Measurements from ENCODE around the gene SLC15A1.

SLC15A1 gene

GRCh38 chr13:98781905-98782304 is 29.4 kb upstream of the SLC15A1 start:
- H3K4me1 ChIP-seq (ENCODE audit: control insufficient read depth in 1 of 2, insufficient read depth in 1 of 2, low read depth in 1 of 2, low read length in 1 of 2) = no peaks in the 10 kb centered on the region
- no peaks in the 10 kb centered on the region for H3K36me3 ChIP-seq
- H3K27me3 ChIP-seq = peaks cover 11% of the 10 kb centered on the region
- no peak overlapping the region for H3K27ac ChIP-seq
- TF ChIP-seq CTCF (IDR thresholded peaks at IDR 0.05) = no peak
- H3K4me3 ChIP-seq (ENCODE audit: low read depth in 1 of 2, low read length in 1 of 2) = no peak overlapping the region
- no peaks in the 10 kb centered on the region for H3K9me3 ChIP-seq

- Histone ChIP-seq H3K9me3 (no peaks in the 10 kb centered on the region), H3K4me1 (ENCODE audit: control insufficient read depth in 1 of 2, insufficient read depth in 1 of 2, low read depth in 1 of 2, low read length in 1 of 2) (no peaks in the 10 kb centered on the region), H3K27me3 (peaks cover 6% of the 10 kb centered on the region), H3K4me3 (ENCODE audit: low read depth in 1 of 2, low read length in 1 of 2) (no peak overlapping the region), H3K27ac (no peak overlapping the region), H3K36me3 (no peaks in the 10 kb centered on the region)
- TF ChIP-seq CTCF (IDR thresholded peaks at IDR 0.05) = no peak
These were observed 29.0 kb upstream of the SLC15A1 start for GRCh38 chr13:98781470-98781869.

GRCh38 chr13:98781045-98781444 is 28.6 kb upstream of the SLC15A1 start:
- TF ChIP-seq CTCF (IDR thresholded peaks at IDR 0.05) = no peak
- H3K4me3 ChIP-seq (ENCODE audit: low read depth in 1 of 2, low read length in 1 of 2) = no peak overlapping the region
- no peaks in the 10 kb centered on the region for H3K36me3 ChIP-seq
- no peak overlapping the region for H3K27ac ChIP-seq
- peaks cover 2% of the 10 kb centered on the region for H3K27me3 ChIP-seq
- no peaks in the 10 kb centered on the region for H3K9me3 ChIP-seq
- H3K4me1 ChIP-seq (ENCODE audit: control insufficient read depth in 1 of 2, insufficient read depth in 1 of 2, low read depth in 1 of 2, low read length in 1 of 2) = no peaks in the 10 kb centered on the region

- H3K9me3 ChIP-seq = no peaks in the 10 kb centered on the region
- H3K27me3 ChIP-seq = no peaks in the 10 kb centered on the region
- H3K36me3 ChIP-seq = no peaks in the 10 kb centered on the region
- no peak for TF ChIP-seq CTCF (IDR thresholded peaks at IDR 0.05)
- H3K4me1 ChIP-seq (ENCODE audit: control insufficient read depth in 1 of 2, insufficient read depth in 1 of 2, low read depth in 1 of 2, low read length in 1 of 2) = no peaks in the 10 kb centered on the region
- no peak overlapping the region for H3K27ac ChIP-seq
- no peak overlapping the region for H3K4me3 ChIP-seq (ENCODE audit: low read depth in 1 of 2, low read length in 1 of 2)
These were observed 28.0 kb upstream of the SLC15A1 start for GRCh38 chr13:98780451-98780850.

- no peaks in the 10 kb centered on the region for H3K4me1 ChIP-seq (ENCODE audit: control insufficient read depth in 1 of 2, insufficient read depth in 1 of 2, low read depth in 1 of 2, low read length in 1 of 2)
- no peaks in the 10 kb centered on the region for H3K9me3 ChIP-seq
- no peak overlapping the region for H3K4me3 ChIP-seq (ENCODE audit: low read depth in 1 of 2, low read length in 1 of 2)
- no peak overlapping the region for H3K27ac ChIP-seq
- H3K36me3 ChIP-seq = no peaks in the 10 kb centered on the region
- TF ChIP-seq CTCF (IDR thresholded peaks at IDR 0.05) = no peak
- H3K27me3 ChIP-seq = no peaks in the 10 kb centered on the region
These were observed 27.2 kb upstream of the SLC15A1 start for GRCh38 chr13:98779695-98780094.

GRCh38 chr13:98778749-98779148 is 26.3 kb upstream of the SLC15A1 start:
- H3K4me3 ChIP-seq (ENCODE audit: low read depth in 1 of 2, low read length in 1 of 2) = no peak overlapping the region
- no peaks in the 10 kb centered on the region for H3K9me3 ChIP-seq
- H3K27me3 ChIP-seq = no peaks in the 10 kb centered on the region
- no peaks in the 10 kb centered on the region for H3K4me1 ChIP-seq (ENCODE audit: control insufficient read depth in 1 of 2, insufficient read depth in 1 of 2, low read depth in 1 of 2, low read length in 1 of 2)
- H3K36me3 ChIP-seq = no peaks in the 10 kb centered on the region
- TF ChIP-seq CTCF (IDR thresholded peaks at IDR 0.05) = no peak
- no peak overlapping the region for H3K27ac ChIP-seq

Measured in neutrophil (primary cell).